A549 (cell line): ENCODE results near the gene NEUROD1. TPM values are rescaled to one million over a fixed set of nuclear protein-coding genes. Genes with fewer than 3 reads are reported as not detected.
A peak's percentile ranks its signal among the peaks of the same experiment; 100 is the strongest.

Experiments used
- ATAC-seq, 2 experiments: fragments of 200-7000 bp in 1 of 2; fragments of >200 bp in 1 of 2; cut with Nextera tagmentation in 1 of 2; cut with Tn5 transposase in 1 of 2; 3 replicates each; pipeline versions ENCODE4 v1.8.0 to v1.9.1; 2018 to 2020; ENCODE audit warnings: mild to moderate bottlenecking in 1 of 2, moderate library complexity in 1 of 2
- CTCF ChIA-PET: fragments of 300-600 bp; sonication (Branson Sonifier 250); formaldehyde crosslinking; extraction: SDS; loops from one replicate; lab custom pipeline; 2021; ENCODE audit warnings: antibody characterized with exemption, inconsistent platforms; lab: Yijun Ruan, JAX
- POLR2A ChIA-PET: fragments of 350-600 bp; formaldehyde crosslinking; extraction: SDS; loops from one replicate; lab custom pipeline; 2021; ENCODE audit warnings: antibody characterized with exemption, inconsistent platforms; lab: Yijun Ruan, JAX
- DNase-seq, 2 experiments: peaks; one replicate each; pipeline versions ENCODE4 v3.0.0 to v3.0.0-alpha.2; 2011 to 2016; ENCODE audit warnings: low read depth in 1 of 2, low spot score in 1 of 2
- FAIRE-seq: peaks from 2 replicates; lab custom pipeline; 2011; peaks lifted over from hg19 to GRCh38; lab: Jason Lieb, UNC
- H3K27ac ChIP-seq, 2 experiments: fragments of >200 bp; sonication (Bioruptor Twin); formaldehyde crosslinking; 3 replicates each; pipeline ENCODE4 v1.5.1; 2016 to 2017
- H3K4me1 ChIP-seq: fragments of >200 bp; sonication (Bioruptor Twin); formaldehyde crosslinking; 3 replicates; pipeline ENCODE4 v1.6.1; 2016
- H3K4me2 ChIP-seq: fragments of >200 bp; sonication (Bioruptor Twin); formaldehyde crosslinking; 3 replicates; pipeline ENCODE4 v1.6.1; 2016
- H3K4me3 ChIP-seq: fragments of >200 bp; sonication (Bioruptor Twin); formaldehyde crosslinking; 3 replicates; pipeline ENCODE4 v1.5.1; 2016
- H3K9me3 ChIP-seq: fragments of >200 bp; sonication (Bioruptor Twin); formaldehyde crosslinking; 3 replicates; pipeline ENCODE4 v1.6.1; 2016
- EHF ChIP-seq: fragments of 250-450 bp; sonication (Bioruptor Pico); IDR thresholded peaks from 2 replicates; pipeline ENCODE4 v1.5.0; 2020; ENCODE audit warnings: mild to moderate bottlenecking
- FOSL2 ChIP-seq, 2 experiments: fragments of 450-650 bp in 1 of 2; fragments of >200 bp in 1 of 2; sonication (Bioruptor Twin) in 1 of 2; formaldehyde crosslinking; IDR thresholded peaks; 2 replicates each; pipeline versions ENCODE4 v1.5.0 to v1.6.1; 2016 to 2020; ENCODE audit warnings: mild to moderate bottlenecking in 1 of 2, moderate library complexity in 1 of 2
- GATA3 ChIP-seq: IDR thresholded peaks from 2 replicates; pipeline ENCODE4 v1.6.1; 2012; ENCODE audit warnings: borderline replicate concordance
- KDM5A ChIP-seq: fragments of 200-600 bp; sonication (generic); IDR thresholded peaks from 2 replicates; pipeline ENCODE4 v1.6.1; 2016; ENCODE audit warnings: antibody characterized with exemption, mild to moderate bottlenecking
- MAFK ChIP-seq: fragments of 450-650 bp; IDR thresholded peaks from 2 replicates; pipeline ENCODE4 v1.6.1; 2014; ENCODE audit not compliant: partially characterized antibody
- PHF8 ChIP-seq: fragments of 200-600 bp; sonication (generic); IDR thresholded peaks from 2 replicates; pipeline ENCODE4 v1.6.1; 2016; ENCODE audit warnings: low read depth, mild to moderate bottlenecking, antibody characterized with exemption, moderate library complexity, borderline replicate concordance
- RARB ChIP-seq: fragments of 250-450 bp; sonication (Bioruptor Pico); IDR thresholded peaks from 2 replicates; pipeline ENCODE4 v1.8.0; 2021; ENCODE audit warnings: mild to moderate bottlenecking, moderate library complexity
- WGBS: methylation state at CpG from one replicate; pipeline ENCODE4 v1.1.6; 2017; ENCODE audit errors: missing lambda C conversion rate; 5-methylcytosine and 5-hydroxymethylcytosine counted together
- polyA plus RNA-seq, 4 experiments: library from polyadenylated mRNA; depleted of rRNA in 3 of 4; stranded (reverse); fragments of >200 nt; fragmentation: RNase III in 1 of 4; extraction: RNeasy Plus Mini Kit Qiagen cat#74134 plus additional on column Dnase treatment in 1 of 4; gene quantifications; 2 replicates in 3 of 4; 3 replicates in 1 of 4; pipeline ENCODE4 v1.2.3, GENCODE V29; 2011 to 2017
- TF ChIP-seq, protein P1 (sequence below): fragments of >200 bp; sonication (Bioruptor Twin); formaldehyde crosslinking; IDR thresholded peaks from 3 replicates; pipeline ENCODE4 v1.6.1; 2016
- TF ChIP-seq, protein P2 (sequence below): fragments of >200 bp; sonication (Bioruptor Twin); formaldehyde crosslinking; IDR thresholded peaks from 2 replicates; pipeline ENCODE4 v1.6.1; 2016
- TF ChIP-seq, protein P3 (sequence below): fragments of 200-600 bp; sonication (generic); IDR thresholded peaks from 2 replicates; pipeline ENCODE4 v1.6.1; 2016; ENCODE audit warnings: antibody characterized with exemption, mild to moderate bottlenecking, moderate library complexity
- TF ChIP-seq, protein P4 (sequence below): fragments of 450-650 bp; IDR thresholded peaks from 2 replicates; pipeline ENCODE4 v1.6.1; 2014; ENCODE audit warnings: antibody characterized with exemption

Gene NEUROD1
- polyA plus RNA-seq, 2 of the 4 experiments (the other 2 are of a cell fraction), result not detected

DNA sequence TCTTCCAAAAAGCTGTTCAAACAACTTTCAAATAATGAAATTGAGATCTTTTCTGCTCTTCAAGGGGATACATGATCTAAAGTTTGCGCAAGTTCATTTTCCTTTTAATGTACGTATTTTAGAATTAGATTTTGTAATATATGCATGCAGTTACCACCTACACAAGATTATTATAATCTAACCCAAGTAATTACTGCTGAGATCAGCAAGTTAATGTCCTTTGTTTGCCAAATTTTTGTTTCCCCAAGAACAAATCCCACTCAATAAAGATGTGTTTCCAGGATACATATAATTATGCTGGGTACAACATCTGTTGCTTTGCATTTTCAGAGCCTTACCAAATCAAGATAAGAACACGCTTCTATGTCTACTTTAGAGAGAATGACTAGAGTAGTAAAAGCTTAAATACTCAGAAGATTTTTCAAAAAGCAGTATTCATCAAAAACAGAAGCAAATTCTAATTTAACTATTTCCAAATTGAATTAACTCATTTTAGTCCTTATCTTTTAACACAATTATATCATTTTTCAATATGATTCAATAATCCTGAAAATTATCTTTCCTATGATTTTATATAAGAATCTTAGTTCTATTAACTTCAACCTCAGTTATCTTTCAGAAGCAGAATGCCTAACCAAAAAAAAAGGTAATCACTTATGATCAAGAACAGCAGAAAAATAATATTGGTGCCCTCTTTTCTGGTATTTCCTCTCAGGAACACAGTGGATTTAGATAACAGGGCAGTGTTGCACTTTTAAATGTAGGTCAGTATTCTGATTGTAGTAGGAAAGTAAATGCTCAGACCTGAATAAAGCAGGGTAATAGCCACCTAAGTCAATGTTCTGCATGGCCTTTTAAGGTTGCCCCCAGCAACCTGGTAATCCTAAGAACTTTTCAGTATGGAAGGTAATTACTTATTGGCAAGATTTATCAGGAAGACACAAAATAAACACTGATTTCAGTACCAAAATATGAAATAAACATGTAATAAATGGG lies 51.4 kb downstream of the NEUROD1 start:
- POLR2A ChIA-PET, result no interaction called here
- Histone ChIP-seq H3K9me3 (no peaks in the 10 kb centered on the region), H3K4me3 (no peak overlapping the region), H3K4me2 (no peak overlapping the region), H3K4me1 (no peaks in the 10 kb centered on the region), H3K27ac (no peak overlapping the region)
- 43% methylated on average over 3 of the region's 3 CpGs for WGBS
- peak; percentile 80 for TF ChIP-seq MAFK
- TF ChIP-seq, protein P1, sequence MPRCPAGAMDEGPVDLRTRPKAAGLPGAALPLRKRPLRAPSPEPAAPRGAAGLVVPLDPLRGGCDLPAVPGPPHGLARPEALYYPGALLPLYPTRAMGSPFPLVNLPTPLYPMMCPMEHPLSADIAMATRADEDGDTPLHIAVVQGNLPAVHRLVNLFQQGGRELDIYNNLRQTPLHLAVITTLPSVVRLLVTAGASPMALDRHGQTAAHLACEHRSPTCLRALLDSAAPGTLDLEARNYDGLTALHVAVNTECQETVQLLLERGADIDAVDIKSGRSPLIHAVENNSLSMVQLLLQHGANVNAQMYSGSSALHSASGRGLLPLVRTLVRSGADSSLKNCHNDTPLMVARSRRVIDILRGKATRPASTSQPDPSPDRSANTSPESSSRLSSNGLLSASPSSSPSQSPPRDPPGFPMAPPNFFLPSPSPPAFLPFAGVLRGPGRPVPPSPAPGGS, result no peak
- no peak for ATAC-seq
- no peak for FAIRE-seq
- DNase-seq, result no peak
- CTCF ChIA-PET, result interaction anchor here (1.0 kb wide), 1 partner anchor 29 kb away, joined by 3 read pairs; no protein-coding TSS in a partner anchor

DNA sequence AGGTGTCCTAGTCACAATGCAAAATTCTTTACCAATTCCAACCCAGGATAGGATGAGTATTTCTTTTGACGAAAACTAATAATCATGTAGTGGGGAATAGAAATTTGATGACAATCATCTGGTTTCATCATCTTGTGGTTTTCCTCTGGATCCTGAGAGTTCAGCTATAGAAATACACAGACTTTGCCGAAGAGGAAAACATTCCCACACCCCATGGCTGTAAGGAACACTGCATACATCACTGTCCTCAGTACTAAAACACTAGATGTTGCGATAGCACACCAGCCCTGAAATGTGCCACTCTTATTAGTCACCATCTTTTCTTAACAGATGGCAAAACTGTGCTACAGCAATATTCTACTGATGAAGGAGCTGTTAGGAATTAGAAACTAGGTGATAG lies 52.8 kb downstream of the NEUROD1 start:
- 57% methylated on average over 3 of the region's 3 CpGs for WGBS
- TF ChIP-seq, protein P2, sequence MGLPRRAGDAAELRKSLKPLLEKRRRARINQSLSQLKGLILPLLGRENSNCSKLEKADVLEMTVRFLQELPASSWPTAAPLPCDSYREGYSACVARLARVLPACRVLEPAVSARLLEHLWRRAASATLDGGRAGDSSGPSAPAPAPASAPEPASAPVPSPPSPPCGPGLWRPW, result no peak
- TF ChIP-seq FOSL2 (IDR thresholded peaks at IDR 0.05), result no peak
- TF ChIP-seq FOSL2 (CRISPR knock-in tag; IDR thresholded peaks at IDR 0.05), result no peak
- TF ChIP-seq EHF, result no peak
- CTCF ChIA-PET, result interaction anchor here (1.0 kb wide), 1 partner anchor 30 kb away, joined by 3 read pairs; no protein-coding TSS in a partner anchor
- POLR2A ChIA-PET, result no interaction called here
- Histone ChIP-seq H3K9me3 (no peaks in the 10 kb centered on the region), H3K4me1 (no peaks in the 10 kb centered on the region), H3K4me3 (no peak overlapping the region), H3K27ac (no peak overlapping the region), H3K4me2 (no peak overlapping the region)
- no peak for ATAC-seq
- FAIRE-seq, result no peak
- no peak for DNase-seq

DNA sequence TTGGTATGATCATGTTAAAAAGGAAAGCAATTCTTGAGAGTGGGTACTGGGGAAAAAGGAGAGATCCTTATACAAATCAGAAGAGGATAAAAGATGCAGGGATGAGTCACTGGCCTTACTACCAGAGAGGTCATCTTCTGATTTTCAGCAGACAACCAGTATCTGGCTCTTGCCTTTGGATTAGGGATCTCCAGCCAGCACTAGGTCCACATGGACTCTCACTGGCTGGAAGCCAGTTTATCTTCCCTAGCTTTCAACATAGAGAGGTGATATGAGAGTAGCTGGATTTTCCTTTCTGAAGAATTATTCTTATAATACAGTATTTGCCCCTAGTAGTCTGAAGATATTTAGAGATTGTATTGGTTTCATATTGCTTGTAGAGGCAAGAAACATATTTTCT lies 53.6 kb downstream of the NEUROD1 start:
- no peaks in the 10 kb centered on the region for H3K9me3 ChIP-seq
- ChIA-PET CTCF (no interaction called here), POLR2A (no interaction called here)
- no peak overlapping the region for H3K4me3 ChIP-seq
- DNase-seq (no peak), ATAC-seq (no peak), FAIRE-seq (no peak)
- TF ChIP-seq, protein P3, sequence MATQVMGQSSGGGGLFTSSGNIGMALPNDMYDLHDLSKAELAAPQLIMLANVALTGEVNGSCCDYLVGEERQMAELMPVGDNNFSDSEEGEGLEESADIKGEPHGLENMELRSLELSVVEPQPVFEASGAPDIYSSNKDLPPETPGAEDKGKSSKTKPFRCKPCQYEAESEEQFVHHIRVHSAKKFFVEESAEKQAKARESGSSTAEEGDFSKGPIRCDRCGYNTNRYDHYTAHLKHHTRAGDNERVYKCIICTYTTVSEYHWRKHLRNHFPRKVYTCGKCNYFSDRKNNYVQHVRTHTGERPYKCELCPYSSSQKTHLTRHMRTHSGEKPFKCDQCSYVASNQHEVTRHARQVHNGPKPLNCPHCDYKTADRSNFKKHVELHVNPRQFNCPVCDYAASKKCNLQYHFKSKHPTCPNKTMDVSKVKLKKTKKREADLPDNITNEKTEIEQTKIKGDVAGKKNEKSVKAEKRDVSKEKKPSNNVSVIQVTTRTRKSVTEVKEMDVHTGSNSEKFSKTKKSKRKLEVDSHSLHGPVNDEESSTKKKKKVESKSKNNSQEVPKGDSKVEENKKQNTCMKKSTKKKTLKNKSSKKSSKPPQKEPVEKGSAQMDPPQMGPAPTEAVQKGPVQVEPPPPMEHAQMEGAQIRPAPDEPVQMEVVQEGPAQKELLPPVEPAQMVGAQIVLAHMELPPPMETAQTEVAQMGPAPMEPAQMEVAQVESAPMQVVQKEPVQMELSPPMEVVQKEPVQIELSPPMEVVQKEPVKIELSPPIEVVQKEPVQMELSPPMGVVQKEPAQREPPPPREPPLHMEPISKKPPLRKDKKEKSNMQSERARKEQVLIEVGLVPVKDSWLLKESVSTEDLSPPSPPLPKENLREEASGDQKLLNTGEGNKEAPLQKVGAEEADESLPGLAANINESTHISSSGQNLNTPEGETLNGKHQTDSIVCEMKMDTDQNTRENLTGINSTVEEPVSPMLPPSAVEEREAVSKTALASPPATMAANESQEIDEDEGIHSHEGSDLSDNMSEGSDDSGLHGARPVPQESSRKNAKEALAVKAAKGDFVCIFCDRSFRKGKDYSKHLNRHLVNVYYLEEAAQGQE, result no peak
- no peak for TF ChIP-seq GATA3
- no peak for TF ChIP-seq RARB
- TF ChIP-seq PHF8, result no peak
- TF ChIP-seq, protein P4, sequence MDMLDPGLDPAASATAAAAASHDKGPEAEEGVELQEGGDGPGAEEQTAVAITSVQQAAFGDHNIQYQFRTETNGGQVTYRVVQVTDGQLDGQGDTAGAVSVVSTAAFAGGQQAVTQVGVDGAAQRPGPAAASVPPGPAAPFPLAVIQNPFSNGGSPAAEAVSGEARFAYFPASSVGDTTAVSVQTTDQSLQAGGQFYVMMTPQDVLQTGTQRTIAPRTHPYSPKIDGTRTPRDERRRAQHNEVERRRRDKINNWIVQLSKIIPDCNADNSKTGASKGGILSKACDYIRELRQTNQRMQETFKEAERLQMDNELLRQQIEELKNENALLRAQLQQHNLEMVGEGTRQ, result no peak
- no peak for TF ChIP-seq KDM5A
- no peaks in the 10 kb centered on the region for H3K4me1 ChIP-seq
- no peak overlapping the region for H3K4me2 ChIP-seq
- H3K27ac ChIP-seq, result no peak overlapping the region

Other genes with a start within 250 kb of the NEUROD1 start
- 1.4 and 1.7 TPM in 2 replicates for gene ITGA4, start 223.1 kb downstream of the NEUROD1 start, polyA plus RNA-seq (2011; rRNA removed)
- gene ITGA4, start 223.1 kb downstream of the NEUROD1 start, polyA plus RNA-seq (2017; fragmentation: RNase III; extraction: RNeasy Plus Mini Kit Qiagen cat#74134 plus additional on column Dnase treatment), result 2.1 to 4.1 TPM (median 2.5 TPM) in 3 replicates
- gene CERKL, start 23.4 kb downstream of the NEUROD1 start, polyA plus RNA-seq (2011; rRNA removed), result 0.53 and 0.85 TPM in 2 replicates
- 0.25 to 0.32 TPM (median 0.30 TPM) in 3 replicates for gene CERKL, start 23.4 kb downstream of the NEUROD1 start, polyA plus RNA-seq (2017; fragmentation: RNase III; extraction: RNeasy Plus Mini Kit Qiagen cat#74134 plus additional on column Dnase treatment)
- gene ITPRID2, start 211.2 kb upstream of the NEUROD1 start, polyA plus RNA-seq (2011; rRNA removed), result 87.7 and 94.3 TPM in 2 replicates
- gene ITPRID2, start 211.2 kb upstream of the NEUROD1 start, polyA plus RNA-seq (2017; fragmentation: RNase III; extraction: RNeasy Plus Mini Kit Qiagen cat#74134 plus additional on column Dnase treatment), result 40.3 to 44.0 TPM (median 43.3 TPM) in 3 replicates